ENCODE measurements around the gene PIRT.
"Not testable (repeated sequence)": the region's sequence is repeated elsewhere in the genome, so short reads cannot be mapped to it uniquely, and the experiment has no call there.

The PIRT gene

GRCh38 chr17:10837921-10838320, at the start of gene PIRT:
Gene PIRT, minus strand, starts transcription at chr17:10838087. Its CDS starts 12,442 bp downstream, at chr17:10825645.
- TF ChIP-seq ZNF274 (IDR thresholded peaks at IDR 0.05; ENCODE audit: low read depth, low read length), result no peak
- H3K4me3 ChIP-seq (ENCODE audit: low read length), result no peak within 1 kb of the TSS

DNA sequence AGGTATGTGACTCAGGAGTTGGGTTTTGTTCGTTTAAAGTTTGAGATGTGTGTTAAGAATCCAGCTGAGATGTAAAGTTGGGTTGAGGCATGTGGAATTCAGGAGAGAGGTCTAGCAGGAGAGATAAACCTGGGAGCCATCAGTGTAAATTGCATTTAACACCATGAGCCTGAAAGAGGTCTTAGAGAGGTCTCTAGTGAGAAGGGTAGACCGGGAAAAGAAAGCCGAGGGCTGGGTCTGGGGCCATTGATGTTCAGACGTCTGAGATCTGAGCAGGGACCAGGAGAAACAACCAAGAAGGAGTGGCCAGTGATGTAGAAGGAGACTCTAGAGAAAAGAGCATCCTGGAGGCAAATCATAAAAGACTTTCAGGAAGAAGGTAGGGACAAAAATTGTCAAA, 44.1 kb upstream of the PIRT start:
- no peak for TF ChIP-seq ZNF274 (IDR thresholded peaks at IDR 0.05; ENCODE audit: low read depth, low read length)
- no peak overlapping the region for H3K4me3 ChIP-seq (ENCODE audit: low read length)

GRCh38 chr17:10879190-10879836, 41.4 kb upstream of the PIRT start:
- H3K4me3 ChIP-seq (ENCODE audit: low read length), result no peak overlapping the region
- no peak for TF ChIP-seq ZNF274 (IDR thresholded peaks at IDR 0.05; ENCODE audit: low read depth, low read length)

GRCh38 chr17:10875984-10876555, 38.2 kb upstream of the PIRT start:
- TF ChIP-seq ZNF274 (IDR thresholded peaks at IDR 0.05; ENCODE audit: low read depth, low read length), result no peak
- H3K4me3 ChIP-seq (ENCODE audit: low read length), result no peak overlapping the region

- no peak overlapping the region for H3K4me3 ChIP-seq (ENCODE audit: low read length)
- TF ChIP-seq ZNF274 (IDR thresholded peaks at IDR 0.05; ENCODE audit: low read depth, low read length), result no peak
Observed at GRCh38 chr17:10875430-10875851, 37.6 kb upstream of the PIRT start.

- no peak overlapping the region for H3K4me3 ChIP-seq (ENCODE audit: low read length)
- no peak for TF ChIP-seq ZNF274 (IDR thresholded peaks at IDR 0.05; ENCODE audit: low read depth, low read length)
Observed at GRCh38 chr17:10871914-10872313, 34.0 kb upstream of the PIRT start.

- TF ChIP-seq ZNF274 (IDR thresholded peaks at IDR 0.05; ENCODE audit: low read depth, low read length), result no peak
- no peak overlapping the region for H3K4me3 ChIP-seq (ENCODE audit: low read length)
Observed at GRCh38 chr17:10870336-10871050, 32.6 kb upstream of the PIRT start.

GRCh38 chr17:10868744-10869143, 30.9 kb upstream of the PIRT start:
- not testable (repeated sequence) for H3K4me3 ChIP-seq (ENCODE audit: low read length)

- no peak overlapping the region for H3K4me3 ChIP-seq (ENCODE audit: low read length)
- no peak for TF ChIP-seq ZNF274 (IDR thresholded peaks at IDR 0.05; ENCODE audit: low read depth, low read length)
Observed at GRCh38 chr17:10859051-10859450, 21.2 kb upstream of the PIRT start.

DNA sequence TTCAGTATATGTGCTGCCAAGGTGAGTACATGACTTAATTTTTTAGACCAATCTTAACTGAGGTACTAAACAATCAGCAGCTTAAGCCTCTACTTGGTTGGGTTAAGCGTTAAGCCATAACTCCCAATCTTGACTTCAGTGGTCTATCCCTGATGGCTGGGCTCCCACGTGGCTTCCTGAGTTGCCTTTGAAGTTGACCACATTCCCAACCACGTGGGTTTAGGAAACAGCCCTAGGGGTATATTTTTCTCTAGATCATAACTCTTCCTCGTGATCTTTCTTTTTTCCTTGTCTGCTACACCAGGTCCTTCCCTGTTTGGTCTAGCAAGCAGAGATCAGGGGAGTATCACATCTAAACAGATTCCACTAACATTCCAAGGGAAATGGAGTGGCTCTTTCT, 20.1 kb upstream of the PIRT start:
- H3K4me3 ChIP-seq (ENCODE audit: low read length), result no peak overlapping the region
- TF ChIP-seq ZNF274 (IDR thresholded peaks at IDR 0.05; ENCODE audit: low read depth, low read length), result no peak

- H3K4me3 ChIP-seq (ENCODE audit: low read length), result not testable (repeated sequence)
Observed at GRCh38 chr17:10846636-10847035, 8.7 kb upstream of the PIRT start.

DNA sequence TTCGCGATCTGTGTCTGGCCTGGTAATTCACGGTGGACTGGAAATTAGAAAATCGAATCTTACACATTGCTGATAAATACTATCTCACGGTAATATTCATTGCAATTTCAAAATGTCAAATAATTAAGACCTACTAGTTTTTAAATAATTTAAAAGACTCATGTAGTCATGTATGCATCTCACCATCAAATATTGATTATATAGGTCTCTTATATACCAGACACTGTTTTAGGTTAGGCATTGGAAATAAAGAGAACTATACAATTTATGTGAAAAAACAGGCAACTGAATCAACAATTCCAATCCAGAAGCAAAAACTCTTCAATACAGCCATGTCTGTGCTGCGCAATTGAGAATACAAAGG, 7.5 kb upstream of the PIRT start:
- no peak overlapping the region for H3K4me3 ChIP-seq (ENCODE audit: low read length)
- no peak for TF ChIP-seq ZNF274 (IDR thresholded peaks at IDR 0.05; ENCODE audit: low read depth, low read length)

DNA sequence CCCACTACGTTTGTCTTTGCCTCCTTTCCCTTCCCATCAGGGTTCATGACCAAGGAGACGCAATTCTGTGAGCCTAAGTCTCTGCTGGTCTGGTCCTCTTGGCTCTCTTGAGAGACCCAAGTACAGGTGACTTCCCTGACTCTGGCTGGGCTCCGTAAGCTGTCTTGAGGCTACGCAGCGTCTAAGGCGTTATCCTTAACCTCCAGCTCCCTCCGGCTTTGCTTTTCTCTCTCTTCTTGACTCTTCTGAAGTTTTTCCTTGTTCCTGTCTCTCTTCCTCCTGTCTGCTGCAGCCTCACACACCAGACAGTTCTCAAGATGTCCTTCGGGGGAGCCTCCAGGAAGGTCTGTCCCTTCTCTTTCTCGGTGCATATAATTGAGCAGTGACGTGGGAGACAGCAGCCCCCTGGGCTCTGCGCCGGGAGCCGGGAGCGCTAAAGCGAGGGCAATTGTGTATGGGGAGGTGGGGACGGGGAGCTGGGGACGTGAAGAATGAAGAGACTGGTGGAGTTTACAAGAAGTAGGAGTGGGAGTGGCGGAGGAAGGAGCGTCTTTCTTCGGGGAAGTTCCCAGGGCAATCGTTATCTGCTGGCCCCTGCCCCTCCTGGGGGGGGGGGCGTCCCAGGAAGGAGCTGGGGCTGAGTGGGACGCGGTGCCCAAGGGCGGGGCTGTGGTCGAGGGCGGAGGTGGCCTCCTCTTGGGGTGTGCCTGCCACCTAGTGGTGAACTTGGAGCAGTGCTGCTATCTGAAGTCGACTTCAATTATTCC, 6.9 kb upstream of the PIRT start:
- H3K4me3 ChIP-seq (ENCODE audit: low read length), result no peak overlapping the region; the same call in 1 of the 2 replicates
- no peak for TF ChIP-seq ZNF274 (IDR thresholded peaks at IDR 0.05; ENCODE audit: low read depth, low read length)

DNA sequence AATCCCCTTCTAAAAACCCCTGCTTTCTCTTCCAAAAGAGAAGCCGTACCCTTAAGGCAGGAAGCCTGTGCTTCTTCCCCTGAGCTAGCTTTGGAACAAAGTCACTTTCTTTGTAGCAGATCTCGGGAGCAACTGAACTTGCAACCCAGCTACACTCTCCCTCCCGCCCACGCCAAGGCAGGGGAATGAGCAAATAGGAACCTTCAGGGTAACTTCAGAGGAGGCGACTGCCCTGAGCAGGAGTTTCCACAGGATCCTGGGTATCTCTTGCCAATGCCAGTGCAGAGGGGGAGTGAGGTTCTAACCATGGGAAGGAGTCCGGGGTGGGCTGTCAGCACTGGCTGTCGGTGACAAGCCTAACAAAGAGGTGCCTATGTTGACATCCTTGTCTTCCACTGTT, 5.9 kb upstream of the PIRT start:
- TF ChIP-seq ZNF274 (IDR thresholded peaks at IDR 0.05; ENCODE audit: low read depth, low read length), result no peak
- H3K4me3 ChIP-seq (ENCODE audit: low read length), result no peak overlapping the region

DNA sequence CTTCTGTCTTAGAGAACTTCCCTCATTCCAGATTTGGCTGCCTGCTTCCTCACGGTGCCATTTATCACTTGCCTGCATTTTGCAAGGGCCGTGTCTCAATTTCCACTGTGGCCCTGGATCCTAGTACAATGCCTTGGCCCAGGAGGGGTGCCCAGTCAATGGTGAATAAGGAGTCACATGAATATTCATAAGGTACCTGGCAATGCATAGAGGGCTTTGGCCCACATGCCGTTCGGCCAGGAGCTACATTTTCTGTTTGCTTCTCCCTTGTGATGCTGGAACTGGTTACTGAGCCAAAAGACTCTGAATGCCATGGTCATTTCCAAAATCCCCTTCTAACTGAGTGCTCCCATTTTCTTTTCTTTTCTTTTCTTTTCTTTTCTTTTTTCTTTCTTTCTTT, 4.8 kb upstream of the PIRT start:
- TF ChIP-seq ZNF274 (IDR thresholded peaks at IDR 0.05; ENCODE audit: low read depth, low read length), result no peak

More for the DNA sequence above, 4.8 kb upstream of the PIRT start:
- no peak overlapping the region for H3K4me3 ChIP-seq (ENCODE audit: low read length)

All from GM08714 (cell line).